Neural crest cell (in vitro differentiated cells): ENCODE measurements around the gene TPR. TPM values are rescaled to one million over a fixed set of nuclear protein-coding genes. Genes with fewer than 3 reads are reported as not detected.
A peak's percentile ranks its signal among the peaks of the same experiment; 100 is the strongest.

ENCODE experiments used
- DNase-seq: peaks from one replicate; pipeline ENCODE4 v3.0.0; 2021; ENCODE audit warnings: low read depth, mixed read lengths, low spot score
- H3K27ac Mint-ChIP-seq: one replicate; pipeline ENCODE4 v1.8.0; 2021; ENCODE audit warnings: mild to moderate bottlenecking, mixed read lengths; ENCODE audit not compliant: unreplicated experiment
- H3K27me3 Mint-ChIP-seq: 2 replicates; pipeline ENCODE4 v1.8.0; 2021; ENCODE audit warnings: low read depth, mild to moderate bottlenecking, mixed read lengths
- H3K36me3 Mint-ChIP-seq: 2 replicates; pipeline ENCODE4 v1.8.0; 2021; ENCODE audit warnings: low read depth, mild to moderate bottlenecking, mixed read lengths
- H3K4me1 Mint-ChIP-seq: 2 replicates; pipeline ENCODE4 v1.8.0; 2021; ENCODE audit warnings: mixed read lengths
- H3K4me3 Mint-ChIP-seq: one replicate; pipeline ENCODE4 v1.8.0; 2021; ENCODE audit warnings: mild to moderate bottlenecking, mixed read lengths
- H3K9me3 Mint-ChIP-seq: 2 replicates; pipeline ENCODE4 v1.8.0; 2021; ENCODE audit warnings: mixed read lengths
- CTCF ChIP-seq: fragments of 200-600 bp; sonication (generic); conservative IDR thresholded peaks from 2 replicates; pipeline ENCODE4 v1.5.0; 2021; ENCODE audit warnings: antibody characterized with exemption, mild to moderate bottlenecking
- long read RNA-seq: library from polyadenylated mRNA; unstranded; transcript quantifications from one replicate; pipeline ENCODE4 v2.0.0, GENCODE V29; 2020
- total RNA-seq: library from RNA; stranded (reverse); gene quantifications from 2 replicates; pipeline ENCODE4 v1.2.1, GENCODE V29; 2021

Gene TPR
- 133 and 135 TPM in 2 replicates for total RNA-seq
- long read RNA-seq, partial matches to known transcripts = 153 of 176 reads
- long read RNA-seq, other reads (novel, unspliced or antisense) = 23 of 176 reads

GRCh38 chr1:186375152-186375928 is at the start of gene TPR, which contains the start of gene ODR4:
TSS of gene TPR (minus strand) at chr1:186375253. CDS start at chr1:186375028, 225 bp downstream.
TSS of gene ODR4 (plus strand) at chr1:186375838. CDS start at chr1:186379786, 3,948 bp downstream.
- peaks cover 30% of the 10 kb centered on the region for H3K4me1 Mint-ChIP-seq
- peak; percentile 92 for TF ChIP-seq CTCF
- DNase-seq = peak; percentile 95
- H3K27me3 Mint-ChIP-seq = no peaks in the 10 kb centered on the region
- H3K27ac Mint-ChIP-seq = peak within 1 kb of the TSS; percentile 99
- no peaks in the 10 kb centered on the region for H3K9me3 Mint-ChIP-seq
- peaks cover 13% of the 10 kb centered on the region for H3K36me3 Mint-ChIP-seq
- H3K4me3 Mint-ChIP-seq = peak within 1 kb of the TSS; percentile 97

- Mint-ChIP-seq H3K27me3 (no peaks in the 10 kb centered on the region), H3K9me3 (no peaks in the 10 kb centered on the region), H3K36me3 (peaks cover 32% of the 10 kb centered on the region), H3K4me1 (no peaks in the 10 kb centered on the region), H3K4me3 (no peak overlapping the region), H3K27ac (no peak overlapping the region)
- no peak for TF ChIP-seq CTCF
- DNase-seq = no peak
These were observed 49.5 kb upstream of the TPR start for GRCh38 chr1:186424539-186424938.

GRCh38 chr1:186421446-186421845 is 46.4 kb upstream of the TPR start:
- peaks cover 28% of the 10 kb centered on the region for H3K36me3 Mint-ChIP-seq
- no peak for DNase-seq
- H3K4me1 Mint-ChIP-seq = no peaks in the 10 kb centered on the region
- no peaks in the 10 kb centered on the region for H3K27me3 Mint-ChIP-seq
- H3K27ac Mint-ChIP-seq = no peak overlapping the region
- H3K9me3 Mint-ChIP-seq = no peaks in the 10 kb centered on the region
- H3K4me3 Mint-ChIP-seq = no peak overlapping the region
- no peak for TF ChIP-seq CTCF

GRCh38 chr1:186420923-186421322 is 45.9 kb upstream of the TPR start:
- Mint-ChIP-seq H3K27ac (no peak overlapping the region), H3K27me3 (no peaks in the 10 kb centered on the region), H3K36me3 (peaks cover 24% of the 10 kb centered on the region), H3K9me3 (no peaks in the 10 kb centered on the region), H3K4me1 (no peaks in the 10 kb centered on the region), H3K4me3 (no peak overlapping the region)
- TF ChIP-seq CTCF = no peak
- no peak for DNase-seq

GRCh38 chr1:186420311-186420710 is 45.3 kb upstream of the TPR start:
- Mint-ChIP-seq H3K9me3 (no peaks in the 10 kb centered on the region), H3K36me3 (peaks cover 22% of the 10 kb centered on the region), H3K4me3 (no peak overlapping the region), H3K27me3 (no peaks in the 10 kb centered on the region), H3K4me1 (no peaks in the 10 kb centered on the region), H3K27ac (no peak overlapping the region)
- no peak for TF ChIP-seq CTCF
- no peak for DNase-seq
